Stomach (tissue), 4 donors: ENCODE results near the gene TMEM98.

Experiments used
- CTCF ChIP-seq, 7 experiments: fragments of 450-650 bp in 4 of 7; fragments of 200-600 bp in 3 of 7; sonication (generic) in 3 of 7; IDR thresholded peaks; one replicate each; pipeline ENCODE4 v1.5.1; 2016 to 2019; ENCODE audit warnings: antibody characterized with exemption in 7 of 7, control low read depth in 2 of 7, mild to moderate bottlenecking in 1 of 7
- POLR2A ChIP-seq, 4 donors: fragments of 450-650 bp; IDR thresholded peaks; one replicate each; pipeline ENCODE4 v1.6.1; 2016; ENCODE audit warnings: antibody characterized with exemption in 4 of 4, control low read depth in 2 of 4, mild to moderate bottlenecking in 1 of 4, moderate library complexity in 1 of 4
- POLR2AphosphoS5 ChIP-seq, 3 donors: sonication (generic); formaldehyde crosslinking; IDR thresholded peaks; one replicate each; pipeline ENCODE4 v1.6.1; 2016; ENCODE audit warnings: antibody characterized with exemption in 3 of 3

- TF ChIP-seq POLR2A (IDR thresholded peaks at IDR 0.05) (no peak), POLR2AphosphoS5 (IDR thresholded peaks at IDR 0.05) (no peak), CTCF (IDR thresholded peaks at IDR 0.05) (no peak)
Measured at GRCh38 chr17:32970281-32970680, 42.3 kb downstream of the TMEM98 start.
